ENCODE data around the gene BMP8B. TPM values are rescaled to one million over a fixed set of nuclear protein-coding genes. Genes with fewer than 3 reads are reported as not detected.
"Not testable (repeated sequence)": the region's sequence is repeated elsewhere in the genome, so short reads cannot be mapped to it uniquely, and the experiment has no call there.

Gene BMP8B
- polyA plus RNA-seq, 1 of the 3 experiments (the other 2 are of a cell fraction) = 0.07 TPM

DNA sequence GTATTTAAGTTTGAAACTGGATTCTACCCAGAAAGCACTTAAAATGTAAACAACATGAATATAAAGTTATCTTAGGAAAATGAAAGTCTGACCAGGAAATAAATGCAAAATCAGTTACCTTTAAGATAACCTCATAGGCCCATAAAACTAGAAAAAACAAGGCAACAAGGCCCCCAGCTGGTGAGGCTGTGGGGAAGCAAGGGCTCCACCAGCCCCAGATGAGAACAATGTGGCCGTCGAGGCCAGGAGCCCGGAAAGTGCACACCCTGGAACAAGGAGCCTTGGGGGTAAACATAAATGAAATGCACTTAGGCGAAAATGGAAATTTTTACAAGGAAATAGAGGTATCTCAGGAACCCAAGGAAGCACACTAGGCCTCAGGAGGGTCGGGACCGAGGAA, 37.9 kb upstream of the BMP8B start:
- no peaks in the 10 kb centered on the region for H3K36me3 ChIP-seq (replicated peaks in 1 of 2; ENCODE audit: control insufficient read depth in 1 of 2, insufficient read depth in 2 of 2, low read length in 1 of 2)
- H3K27ac ChIP-seq (ENCODE audit: low read depth in 2 of 2, low read length in 1 of 2) = peak overlapping the region in 1 of 2 experiments; percentile 78; a peak in 2 of 4 replicates
- no peaks in the 10 kb centered on the region for H3K79me2 ChIP-seq (ENCODE audit: insufficient read depth)
- H3K4me2 ChIP-seq = no peak overlapping the region
- H3F3A ChIP-seq (replicated peaks; ENCODE audit: insufficient read depth) = no peaks in the 10 kb centered on the region
- peak; percentile 53 for DNase-seq
- no peak overlapping the region for H2AFZ ChIP-seq (ENCODE audit: low read depth)
- no peak overlapping the region for H3K9ac ChIP-seq
- H3K9me3 ChIP-seq = no peaks in the 10 kb centered on the region
- ChIA-PET POLR2A (interaction anchor here (0.6 kb wide), 1 partner anchor 27 kb away, joined by 3 read pairs; no protein-coding TSS in a partner anchor), CTCF (interaction anchor here (1.6 to 5.0 kb wide), 4 partner anchors 10 to 206 kb away, joined by 6 to 30 read pairs (median 14); partner anchors contain the start of gene MYCL)
- no peaks in the 10 kb centered on the region for H3K9me2 ChIP-seq
- H3K4me3 ChIP-seq (ENCODE audit: low read depth in 2 of 2, low read length in 1 of 2) = no peak overlapping the region
- no peak for TF ChIP-seq NRF1 (IDR thresholded peaks at IDR 0.05; ENCODE audit: low read depth, low read length)
- TF ChIP-seq RAD21 (IDR thresholded peaks at IDR 0.05; ENCODE audit: low read length) = peak; percentile 17; the same call in 1 of the 2 replicates
- 90% methylated on average over 6 of the region's 6 CpGs for WGBS (ENCODE audit: low lambda C conversion rate)
- no peaks in the 10 kb centered on the region for H4K20me1 ChIP-seq (ENCODE audit: insufficient read depth)
- no peaks in the 10 kb centered on the region for H3K27me3 ChIP-seq (ENCODE audit: insufficient read depth)
- peaks cover 8% of the 10 kb centered on the region in 2 experiments; a peak in 2 of 4 replicates for H3K4me1 ChIP-seq (ENCODE audit: control insufficient read depth in 1 of 2, insufficient read depth in 2 of 2, low read depth in 1 of 2, low read length in 1 of 2)

DNA sequence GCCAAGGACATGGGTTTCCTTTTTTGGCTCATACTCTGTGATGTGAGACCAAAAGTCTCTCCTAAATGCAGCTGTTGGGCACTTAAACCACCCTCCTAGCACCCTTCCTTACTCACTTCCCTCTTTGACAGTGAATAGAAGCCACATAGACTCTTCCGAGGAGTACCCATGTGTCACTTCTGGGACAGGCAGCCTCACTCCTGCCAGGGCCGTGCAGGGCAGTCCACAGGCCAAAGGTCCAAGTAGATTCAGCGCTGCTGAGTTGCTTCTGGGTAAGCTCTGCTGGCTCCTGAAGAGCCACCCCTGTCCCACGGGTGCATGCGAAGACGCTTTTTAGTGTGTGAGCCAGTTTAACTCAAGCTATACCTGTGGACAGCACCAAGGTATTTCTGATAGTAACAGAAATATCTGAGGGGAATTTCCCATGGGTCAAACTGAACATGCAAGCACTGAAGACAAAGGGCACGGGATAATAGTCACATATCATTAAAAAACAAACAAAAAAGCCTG, 36.8 kb upstream of the BMP8B start:
- no peak overlapping the region for H3K27ac ChIP-seq (ENCODE audit: low read depth in 2 of 2, low read length in 1 of 2)
- no peaks in the 10 kb centered on the region for H3K27me3 ChIP-seq (ENCODE audit: insufficient read depth)
- POLR2A ChIA-PET = no interaction called here
- no peak overlapping the region for H3K4me3 ChIP-seq (ENCODE audit: low read depth in 2 of 2, low read length in 1 of 2)
- H2AFZ ChIP-seq (ENCODE audit: low read depth) = no peak overlapping the region
- TF ChIP-seq SIN3A (IDR thresholded peaks at IDR 0.05; ENCODE audit: borderline replicate concordance, low read depth, low read length) = no peak
- TF ChIP-seq POLR2AphosphoS5 (IDR thresholded peaks at IDR 0.05; ENCODE audit: low read depth, low read length) = no peak
- no peak overlapping the region for H3K9ac ChIP-seq
- H3K9me3 ChIP-seq = no peaks in the 10 kb centered on the region
- H4K20me1 ChIP-seq (ENCODE audit: insufficient read depth) = no peaks in the 10 kb centered on the region
- H3K36me3 ChIP-seq (replicated peaks in 1 of 2; ENCODE audit: control insufficient read depth in 1 of 2, insufficient read depth in 2 of 2, low read length in 1 of 2) = no peaks in the 10 kb centered on the region
- 90% methylated on average over 4 of the region's 7 CpGs for WGBS (ENCODE audit: low lambda C conversion rate)
- H3K9me2 ChIP-seq = no peaks in the 10 kb centered on the region
- no peak overlapping the region for H3K4me2 ChIP-seq
- no peaks in the 10 kb centered on the region for H3K79me2 ChIP-seq (ENCODE audit: insufficient read depth)
- no peak for DNase-seq
- H3F3A ChIP-seq (replicated peaks; ENCODE audit: insufficient read depth) = no peaks in the 10 kb centered on the region
- H3K4me1 ChIP-seq (ENCODE audit: control insufficient read depth in 1 of 2, insufficient read depth in 2 of 2, low read depth in 1 of 2, low read length in 1 of 2) = peaks cover 8% of the 10 kb centered on the region in 2 experiments; a peak in 2 of 4 replicates
- CTCF ChIA-PET = interaction anchor here (2.2 to 5.0 kb wide), 3 partner anchors 9 to 207 kb away, joined by 10 to 30 read pairs (median 18); partner anchors contain the start of gene MYCL

GRCh38 chr1:39823450-39823849, 34.8 kb upstream of the BMP8B start:
- H3K4me3 ChIP-seq (ENCODE audit: low read depth in 2 of 2, low read length in 1 of 2); H3F3A ChIP-seq (replicated peaks; ENCODE audit: insufficient read depth); DNase-seq; H3K4me1 ChIP-seq (ENCODE audit: control insufficient read depth in 1 of 2, insufficient read depth in 2 of 2, low read depth in 1 of 2, low read length in 1 of 2); H3K27me3 ChIP-seq (ENCODE audit: insufficient read depth); H3K9ac ChIP-seq; POLR2A ChIA-PET; H3K79me2 ChIP-seq (ENCODE audit: insufficient read depth); H4K20me1 ChIP-seq (ENCODE audit: insufficient read depth); H3K4me2 ChIP-seq; H3K27ac ChIP-seq (ENCODE audit: low read depth in 2 of 2, low read length in 1 of 2); H3K9me3 ChIP-seq; H3K36me3 ChIP-seq (replicated peaks in 1 of 2; ENCODE audit: control insufficient read depth in 1 of 2, insufficient read depth in 2 of 2, low read length in 1 of 2); H2AFZ ChIP-seq (ENCODE audit: low read depth); H3K9me2 ChIP-seq: not testable (repeated sequence)
- WGBS (ENCODE audit: low lambda C conversion rate) = 89% methylated on average over 3 of the region's 3 CpGs
- CTCF ChIA-PET = interaction anchor here (2.4 to 9.1 kb wide), 2 partner anchors 76 to 150 kb away, joined by 9 to 126 read pairs; partner anchors contain the start of gene MYCL

DNA sequence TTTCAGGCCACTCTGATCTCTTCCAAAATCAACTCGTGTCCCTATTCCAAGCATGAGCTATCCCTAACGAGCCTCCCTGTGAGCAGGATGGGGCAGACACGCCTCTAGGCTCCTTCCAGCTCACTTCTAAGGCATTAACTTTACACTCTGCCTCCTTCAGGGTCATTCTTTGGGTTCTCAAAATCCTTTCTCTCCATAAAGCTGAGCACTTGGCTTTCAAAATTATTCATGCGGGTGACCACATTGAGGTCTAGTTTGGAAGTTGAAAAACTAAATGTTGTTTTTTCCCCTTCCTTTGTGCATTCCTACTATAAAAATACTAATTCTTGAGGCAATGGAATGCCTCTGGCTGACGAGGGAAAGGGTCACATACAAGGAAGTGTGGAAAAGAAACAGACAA, 33.5 kb upstream of the BMP8B start:
- ChIA-PET POLR2A (no interaction called here), CTCF (interaction anchor here (1.1 to 9.1 kb wide), 4 partner anchors 78 to 210 kb away, joined by 3 to 126 read pairs (median 6); partner anchors contain the start of gene MYCL)
- Histone ChIP-seq H3F3A (replicated peaks; ENCODE audit: insufficient read depth) (no peaks in the 10 kb centered on the region), H4K20me1 (ENCODE audit: insufficient read depth) (no peaks in the 10 kb centered on the region), H3K9me2 (no peaks in the 10 kb centered on the region), H3K27me3 (ENCODE audit: insufficient read depth) (no peaks in the 10 kb centered on the region), H3K4me2 (no peak overlapping the region), H2AFZ (ENCODE audit: low read depth) (no peak overlapping the region), H3K36me3 (replicated peaks in 1 of 2; ENCODE audit: control insufficient read depth in 1 of 2, insufficient read depth in 2 of 2, low read length in 1 of 2) (no peaks in the 10 kb centered on the region), H3K9ac (no peak overlapping the region), H3K79me2 (ENCODE audit: insufficient read depth) (no peaks in the 10 kb centered on the region), H3K4me1 (ENCODE audit: control insufficient read depth in 1 of 2, insufficient read depth in 2 of 2, low read depth in 1 of 2, low read length in 1 of 2) (peaks cover 0 to 7% of the 10 kb centered on the region in 2 experiments; a peak in 1 of 4 replicates), H3K4me3 (ENCODE audit: low read depth in 2 of 2, low read length in 1 of 2) (no peak overlapping the region), H3K27ac (ENCODE audit: low read depth in 2 of 2, low read length in 1 of 2) (no peak overlapping the region), H3K9me3 (no peaks in the 10 kb centered on the region)
- DNase-seq = no peak
- 46% methylated on average over 5 of the region's 5 CpGs for WGBS (ENCODE audit: low lambda C conversion rate)
- no peak for TF ChIP-seq FOSL2 (IDR thresholded peaks at IDR 0.05; ENCODE audit: borderline replicate concordance, low read depth)
- TF ChIP-seq TAF1 (IDR thresholded peaks at IDR 0.05; ENCODE audit: borderline replicate concordance, low read depth, low read length) = no peak
- no peak for TF ChIP-seq NFIC (IDR thresholded peaks at IDR 0.05; ENCODE audit: borderline replicate concordance)
- TF ChIP-seq ZBTB33 (IDR thresholded peaks at IDR 0.05; ENCODE audit: borderline replicate concordance, low read depth) = no peak
- TF ChIP-seq, protein P1, sequence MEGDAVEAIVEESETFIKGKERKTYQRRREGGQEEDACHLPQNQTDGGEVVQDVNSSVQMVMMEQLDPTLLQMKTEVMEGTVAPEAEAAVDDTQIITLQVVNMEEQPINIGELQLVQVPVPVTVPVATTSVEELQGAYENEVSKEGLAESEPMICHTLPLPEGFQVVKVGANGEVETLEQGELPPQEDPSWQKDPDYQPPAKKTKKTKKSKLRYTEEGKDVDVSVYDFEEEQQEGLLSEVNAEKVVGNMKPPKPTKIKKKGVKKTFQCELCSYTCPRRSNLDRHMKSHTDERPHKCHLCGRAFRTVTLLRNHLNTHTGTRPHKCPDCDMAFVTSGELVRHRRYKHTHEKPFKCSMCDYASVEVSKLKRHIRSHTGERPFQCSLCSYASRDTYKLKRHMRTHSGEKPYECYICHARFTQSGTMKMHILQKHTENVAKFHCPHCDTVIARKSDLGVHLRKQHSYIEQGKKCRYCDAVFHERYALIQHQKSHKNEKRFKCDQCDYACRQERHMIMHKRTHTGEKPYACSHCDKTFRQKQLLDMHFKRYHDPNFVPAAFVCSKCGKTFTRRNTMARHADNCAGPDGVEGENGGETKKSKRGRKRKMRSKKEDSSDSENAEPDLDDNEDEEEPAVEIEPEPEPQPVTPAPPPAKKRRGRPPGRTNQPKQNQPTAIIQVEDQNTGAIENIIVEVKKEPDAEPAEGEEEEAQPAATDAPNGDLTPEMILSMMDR (IDR thresholded peaks at IDR 0.05) = no peak
- TF ChIP-seq POLR2AphosphoS5 (IDR thresholded peaks at IDR 0.05; ENCODE audit: low read depth, low read length) = no peak
- no peak for TF ChIP-seq ELF1 (IDR thresholded peaks at IDR 0.05)
- no peak for TF ChIP-seq TCF12 (IDR thresholded peaks at IDR 0.05)
- TF ChIP-seq RXRA (IDR thresholded peaks at IDR 0.05; ENCODE audit: borderline replicate concordance, low read depth) = no peak
- no peak for TF ChIP-seq SIN3A (IDR thresholded peaks at IDR 0.05; ENCODE audit: borderline replicate concordance, low read depth, low read length)
